ENCODE results near the gene ABCG2. TPM values are rescaled to one million over a fixed set of nuclear protein-coding genes. Genes with fewer than 3 reads are reported as not detected.

The ABCG2 gene
- total RNA-seq, 2 donors from 2014 or later, result 1.0 to 2.9 TPM

DNA sequence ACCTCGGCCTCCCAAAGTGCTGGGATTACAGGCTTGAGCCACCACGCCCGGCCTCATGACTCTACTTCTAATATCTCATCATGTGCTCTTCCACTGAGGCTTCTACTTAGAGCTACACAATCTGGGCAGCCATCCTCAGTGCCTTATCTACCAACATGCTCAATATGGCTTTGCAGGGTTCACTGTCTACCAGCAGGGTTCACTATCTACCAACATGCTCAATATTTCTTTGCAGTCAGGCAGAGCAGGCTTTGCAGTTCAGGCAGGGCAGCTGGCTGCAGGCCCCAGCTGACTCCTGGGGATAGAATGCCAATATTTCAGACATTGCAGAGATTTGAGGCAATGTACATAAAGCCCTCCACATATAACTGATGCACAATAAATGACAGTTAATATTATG, 103.5 kb downstream of the ABCG2 start:
- Histone ChIP-seq H3K36me3 (peaks cover 34% of the 10 kb centered on the region), H3K9me3 (no peaks in the 10 kb centered on the region), H3K27ac (no peak overlapping the region), H3K27me3 (no peaks in the 10 kb centered on the region), H3K4me3 (no peak overlapping the region), H3K4me1 (no peaks in the 10 kb centered on the region)
- TF ChIP-seq, protein P1, sequence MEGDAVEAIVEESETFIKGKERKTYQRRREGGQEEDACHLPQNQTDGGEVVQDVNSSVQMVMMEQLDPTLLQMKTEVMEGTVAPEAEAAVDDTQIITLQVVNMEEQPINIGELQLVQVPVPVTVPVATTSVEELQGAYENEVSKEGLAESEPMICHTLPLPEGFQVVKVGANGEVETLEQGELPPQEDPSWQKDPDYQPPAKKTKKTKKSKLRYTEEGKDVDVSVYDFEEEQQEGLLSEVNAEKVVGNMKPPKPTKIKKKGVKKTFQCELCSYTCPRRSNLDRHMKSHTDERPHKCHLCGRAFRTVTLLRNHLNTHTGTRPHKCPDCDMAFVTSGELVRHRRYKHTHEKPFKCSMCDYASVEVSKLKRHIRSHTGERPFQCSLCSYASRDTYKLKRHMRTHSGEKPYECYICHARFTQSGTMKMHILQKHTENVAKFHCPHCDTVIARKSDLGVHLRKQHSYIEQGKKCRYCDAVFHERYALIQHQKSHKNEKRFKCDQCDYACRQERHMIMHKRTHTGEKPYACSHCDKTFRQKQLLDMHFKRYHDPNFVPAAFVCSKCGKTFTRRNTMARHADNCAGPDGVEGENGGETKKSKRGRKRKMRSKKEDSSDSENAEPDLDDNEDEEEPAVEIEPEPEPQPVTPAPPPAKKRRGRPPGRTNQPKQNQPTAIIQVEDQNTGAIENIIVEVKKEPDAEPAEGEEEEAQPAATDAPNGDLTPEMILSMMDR (IDR thresholded peaks at IDR 0.05), result peak in 1 of 2 donors; percentile 45
- no peak for DNase-seq (ENCODE audit: low spot score)

DNA sequence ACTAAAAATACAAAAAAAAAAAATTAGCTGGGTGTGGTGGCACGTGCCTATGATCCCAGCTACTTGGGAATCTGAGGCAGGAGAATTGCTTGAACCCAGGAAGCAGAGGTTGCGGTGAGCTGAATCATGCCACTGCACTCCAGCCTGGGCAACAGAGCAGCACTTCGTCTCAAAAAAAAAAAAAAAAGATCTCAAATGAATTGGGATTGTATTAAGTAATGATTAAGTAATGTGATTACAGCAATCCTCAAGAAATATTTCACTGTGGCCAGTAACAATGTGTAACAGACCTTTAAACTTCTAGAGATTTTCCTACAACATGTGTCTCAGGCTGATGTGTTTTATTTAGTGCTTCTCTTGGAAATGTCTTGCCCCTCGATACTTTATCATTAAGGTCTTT, 104.2 kb downstream of the ABCG2 start:
- TF ChIP-seq, protein P1 (IDR thresholded peaks at IDR 0.05), result no peak
- H3K9me3 ChIP-seq, result no peaks in the 10 kb centered on the region

GRCh38 chr4:88045021-88045420, 113.4 kb downstream of the ABCG2 start:
- TF ChIP-seq, protein P1 (IDR thresholded peaks at IDR 0.05), result no peak
- Histone ChIP-seq H3K27me3 (no peaks in the 10 kb centered on the region), H3K4me1 (peaks cover 0 to 10% of the 10 kb centered on the region in 2 donors), H3K27ac (no peak overlapping the region), H3K9me3 (no peaks in the 10 kb centered on the region), H3K4me3 (no peak overlapping the region), H3K36me3 (peaks cover 63% of the 10 kb centered on the region)
- DNase-seq (ENCODE audit: low spot score), result no peak

More for the DNA sequence above, 104.2 kb downstream of the ABCG2 start:
- Histone ChIP-seq H3K36me3 (peaks cover 34% of the 10 kb centered on the region), H3K27me3 (no peaks in the 10 kb centered on the region), H3K4me3 (no peak overlapping the region), H3K27ac (no peak overlapping the region), H3K4me1 (no peaks in the 10 kb centered on the region)
- DNase-seq (ENCODE audit: low spot score), result no peak

GRCh38 chr4:88043586-88044340, 114.7 kb downstream of the ABCG2 start:
- Histone ChIP-seq H3K36me3 (peaks cover 76% of the 10 kb centered on the region), H3K27ac (no peak overlapping the region), H3K9me3 (no peaks in the 10 kb centered on the region), H3K4me1 (peaks cover 0 to 10% of the 10 kb centered on the region in 2 donors), H3K27me3 (no peaks in the 10 kb centered on the region), H3K4me3 (no peak overlapping the region)
- DNase-seq (ENCODE audit: low spot score), result no peak
- TF ChIP-seq, protein P1 (IDR thresholded peaks at IDR 0.05), result no peak

- H3K4me1 ChIP-seq, result peaks cover 0 to 10% of the 10 kb centered on the region in 2 donors
- H3K36me3 ChIP-seq, result peaks cover 83% of the 10 kb centered on the region
- TF ChIP-seq, protein P1 (IDR thresholded peaks at IDR 0.05), result no peak
- H3K9me3 ChIP-seq, result no peaks in the 10 kb centered on the region
- no peaks in the 10 kb centered on the region for H3K27me3 ChIP-seq
- DNase-seq (ENCODE audit: low spot score), result no peak
- no peak overlapping the region for H3K4me3 ChIP-seq
- H3K27ac ChIP-seq, result no peak overlapping the region
Observed at GRCh38 chr4:88043001-88043400, 115.4 kb downstream of the ABCG2 start.

All from right atrium auricular region (tissue), 2 donors.